ES-I3 (cell line): ENCODE results near the gene RIPOR3.

ENCODE experiments used
- H3K36me3 ChIP-seq: 2 replicates; pipeline ENCODE4 v1.6.1; 2013; ENCODE audit warnings: mild to moderate bottlenecking, low read length, control low read depth, moderate library complexity; ENCODE audit not compliant: insufficient read depth
- H3K4me1 ChIP-seq: 2 replicates; pipeline ENCODE4 v1.6.1; 2013; ENCODE audit warnings: mild to moderate bottlenecking, control low read depth, low read length; ENCODE audit not compliant: insufficient read depth
- H3K9ac ChIP-seq: 2 replicates; pipeline ENCODE4 v1.6.1; 2013; ENCODE audit warnings: low read depth, mild to moderate bottlenecking, low read length, moderate library complexity
- H3K9me3 ChIP-seq: 2 replicates; pipeline ENCODE4 v1.6.1; 2013; ENCODE audit warnings: mild to moderate bottlenecking, low read length, moderate library complexity; ENCODE audit not compliant: control insufficient read depth, insufficient read depth

The RIPOR3 gene

DNA sequence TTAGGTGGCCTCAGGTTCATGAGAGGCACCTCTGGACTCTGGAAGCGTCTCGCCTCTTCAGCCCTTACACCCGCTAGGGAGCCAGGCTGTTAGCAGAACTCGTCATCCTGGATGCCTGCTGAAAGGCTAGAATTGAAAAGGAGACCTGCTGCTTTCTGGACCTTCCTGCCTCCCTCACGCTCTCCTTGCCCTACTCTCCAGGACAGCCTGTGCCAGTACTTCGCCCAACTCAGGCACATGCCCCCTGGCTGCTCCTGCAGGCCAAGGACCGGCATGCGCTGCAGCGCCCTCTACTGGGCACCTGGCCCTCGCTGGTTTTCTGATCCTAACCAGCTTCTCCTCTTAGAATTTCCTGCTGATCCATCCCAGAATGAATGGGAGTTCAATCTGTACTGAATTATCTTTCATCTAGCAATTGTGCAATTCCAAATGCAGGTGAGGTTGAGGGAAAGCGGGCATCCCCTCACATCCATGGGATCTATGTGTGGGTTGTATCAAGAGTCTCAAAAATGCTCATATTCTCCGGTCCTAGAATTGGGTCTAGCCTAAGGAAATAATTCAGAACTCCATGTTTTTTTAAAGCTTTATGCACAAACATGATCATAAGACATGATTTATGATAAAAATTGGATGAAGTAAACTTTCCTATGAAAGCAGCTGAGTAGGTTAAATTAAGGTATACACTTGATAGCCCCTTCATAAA, 103.2 kb downstream of the RIPOR3 start:
- H3K4me1 ChIP-seq: no peaks in the 10 kb centered on the region
- H3K9me3 ChIP-seq: no peaks in the 10 kb centered on the region
- H3K36me3 ChIP-seq: no peaks in the 10 kb centered on the region; the same call in 1 of the 2 replicates
- H3K9ac ChIP-seq: no peak overlapping the region

DNA sequence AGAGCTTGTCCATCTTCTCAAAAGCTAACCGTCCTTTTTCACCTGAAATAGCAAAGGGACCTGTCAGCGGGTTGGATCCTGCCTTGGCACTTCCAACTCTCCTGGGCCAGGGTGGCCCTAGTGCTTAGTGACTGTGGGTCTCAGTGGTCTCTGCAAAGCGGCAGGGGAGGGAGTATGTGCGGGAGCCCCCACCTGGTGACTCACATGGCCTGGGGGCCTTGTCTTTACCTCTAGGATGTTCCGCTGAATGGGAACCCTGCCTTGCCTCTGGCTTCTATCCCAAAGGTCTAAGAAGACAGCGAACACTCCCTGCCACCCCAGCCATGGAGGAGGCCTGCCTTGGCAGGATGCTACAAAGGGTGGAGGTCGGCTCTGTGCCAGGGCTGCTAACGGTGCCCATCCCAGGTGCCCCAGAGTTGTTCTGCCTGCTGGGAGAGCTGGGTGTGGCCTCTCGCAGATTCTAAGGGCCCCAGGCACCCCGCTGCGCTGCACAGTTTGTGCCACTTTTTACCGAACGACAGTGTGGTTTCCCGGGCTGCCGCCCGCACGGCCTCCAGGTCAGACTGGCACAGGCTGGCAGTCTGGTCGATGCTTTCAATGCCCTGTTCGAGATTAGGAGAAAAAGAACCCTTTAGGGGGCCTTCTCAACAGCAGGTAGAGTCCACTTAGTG, 103.9 kb downstream of the RIPOR3 start:
- no peaks in the 10 kb centered on the region for H3K4me1 ChIP-seq
- H3K9ac ChIP-seq: no peak overlapping the region
- no peaks in the 10 kb centered on the region for H3K9me3 ChIP-seq
- H3K36me3 ChIP-seq: no peaks in the 10 kb centered on the region; the same call in 1 of the 2 replicates

DNA sequence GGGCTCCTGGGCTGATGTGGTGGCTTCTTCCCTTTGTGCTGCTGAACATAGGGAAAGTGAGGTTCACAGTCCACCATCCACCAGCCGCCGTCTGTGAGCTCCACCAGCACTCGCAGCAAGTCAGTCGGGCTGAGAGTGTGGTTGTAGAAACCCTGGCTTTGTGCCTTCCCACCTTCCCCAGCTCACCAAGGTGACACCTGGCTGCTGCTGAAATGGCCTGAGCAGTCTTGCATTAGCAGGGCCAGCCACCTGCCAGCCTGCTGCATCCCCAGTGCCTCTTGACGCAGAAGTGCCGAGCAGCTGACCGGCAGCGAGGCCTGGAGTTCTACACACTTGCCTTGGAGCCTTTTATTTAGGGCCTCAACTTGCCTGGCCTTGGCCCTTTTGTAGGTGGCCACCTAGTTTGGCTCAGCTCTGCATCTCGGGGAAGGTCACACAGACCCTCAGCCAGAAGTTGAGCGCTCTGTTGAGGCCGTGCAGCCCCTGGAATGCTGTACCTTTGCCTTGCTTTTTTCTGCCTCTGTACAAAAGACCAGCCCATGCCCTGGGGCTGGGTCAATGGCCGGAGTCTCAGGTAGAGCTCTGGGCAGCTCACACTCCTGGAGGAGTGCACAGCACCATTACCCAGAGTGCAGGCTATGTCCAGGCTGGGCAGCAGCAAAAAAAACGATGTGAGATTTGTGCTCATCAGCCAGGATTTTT, 104.7 kb downstream of the RIPOR3 start:
- H3K9ac ChIP-seq: no peak overlapping the region
- H3K36me3 ChIP-seq: no peaks in the 10 kb centered on the region; the same call in none of the 2 replicates
- H3K9me3 ChIP-seq: no peaks in the 10 kb centered on the region
- H3K4me1 ChIP-seq: no peaks in the 10 kb centered on the region

DNA sequence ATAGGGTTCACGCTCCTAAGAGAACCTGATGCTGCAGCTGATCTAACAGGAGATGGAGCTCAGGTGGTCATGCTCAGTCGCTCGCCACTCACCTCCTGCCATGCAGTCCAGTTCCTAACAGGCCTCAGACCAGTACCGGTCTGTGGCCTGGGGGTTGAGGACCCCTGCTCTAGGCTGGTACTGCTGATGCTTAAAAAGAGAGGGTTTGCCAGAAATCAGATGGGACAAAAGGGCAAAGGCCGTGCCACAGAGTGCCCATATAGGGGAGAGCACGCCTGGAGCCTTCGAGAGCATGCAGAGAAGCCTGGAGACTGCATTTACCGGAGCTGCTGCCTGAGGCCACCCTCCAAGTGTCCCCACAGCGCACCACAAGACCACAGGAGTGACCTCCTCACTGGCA, 105.7 kb downstream of the RIPOR3 start:
- Histone ChIP-seq H3K4me1 (no peaks in the 10 kb centered on the region), H3K9me3 (no peaks in the 10 kb centered on the region), H3K36me3 (peaks cover 6% of the 10 kb centered on the region), H3K9ac (no peak overlapping the region)

DNA sequence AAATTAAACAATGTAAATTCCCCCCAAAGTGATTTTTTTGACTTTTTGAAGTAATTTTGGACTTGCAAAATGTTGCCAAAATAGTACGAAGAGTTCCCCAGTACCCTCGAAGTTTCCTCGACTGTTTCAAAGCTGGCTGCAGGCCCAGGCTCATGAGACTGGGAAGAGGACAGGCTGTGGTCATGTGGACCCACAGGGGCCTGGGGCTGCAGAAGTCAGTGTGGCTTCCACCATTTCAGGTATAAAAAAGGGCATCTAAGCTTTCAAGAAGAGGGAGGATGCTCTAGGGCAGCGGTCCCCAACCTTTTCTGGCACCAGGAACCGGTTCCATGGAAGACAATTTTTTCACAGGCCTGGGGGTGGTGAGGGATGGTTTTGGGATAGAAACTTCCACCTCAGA, 106.1 kb downstream of the RIPOR3 start:
- peaks cover 6% of the 10 kb centered on the region for H3K36me3 ChIP-seq
- H3K4me1 ChIP-seq: no peaks in the 10 kb centered on the region
- no peak overlapping the region for H3K9ac ChIP-seq
- no peaks in the 10 kb centered on the region for H3K9me3 ChIP-seq

DNA sequence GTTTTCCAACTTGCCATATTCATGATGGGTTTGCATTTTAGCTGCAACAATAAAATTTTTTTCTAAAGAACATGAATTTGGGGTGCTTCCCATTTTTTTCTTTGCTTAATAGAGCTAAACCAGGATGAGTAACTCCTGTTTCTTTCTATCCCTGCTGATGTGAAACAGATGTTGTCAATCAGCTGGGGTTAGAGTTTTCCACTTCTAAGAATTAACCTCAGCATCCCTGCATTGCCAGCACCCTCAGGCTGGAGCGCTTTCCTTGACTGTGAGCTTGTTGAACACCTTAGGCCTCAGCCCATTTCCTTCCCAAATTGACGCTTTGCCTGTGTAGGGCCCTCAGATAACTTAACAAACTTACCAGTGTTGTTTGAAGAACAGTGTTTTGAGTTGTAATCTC, 106.7 kb downstream of the RIPOR3 start:
- Histone ChIP-seq H3K36me3 (peaks cover 6% of the 10 kb centered on the region), H3K4me1 (no peaks in the 10 kb centered on the region), H3K9ac (no peak overlapping the region), H3K9me3 (no peaks in the 10 kb centered on the region)

DNA sequence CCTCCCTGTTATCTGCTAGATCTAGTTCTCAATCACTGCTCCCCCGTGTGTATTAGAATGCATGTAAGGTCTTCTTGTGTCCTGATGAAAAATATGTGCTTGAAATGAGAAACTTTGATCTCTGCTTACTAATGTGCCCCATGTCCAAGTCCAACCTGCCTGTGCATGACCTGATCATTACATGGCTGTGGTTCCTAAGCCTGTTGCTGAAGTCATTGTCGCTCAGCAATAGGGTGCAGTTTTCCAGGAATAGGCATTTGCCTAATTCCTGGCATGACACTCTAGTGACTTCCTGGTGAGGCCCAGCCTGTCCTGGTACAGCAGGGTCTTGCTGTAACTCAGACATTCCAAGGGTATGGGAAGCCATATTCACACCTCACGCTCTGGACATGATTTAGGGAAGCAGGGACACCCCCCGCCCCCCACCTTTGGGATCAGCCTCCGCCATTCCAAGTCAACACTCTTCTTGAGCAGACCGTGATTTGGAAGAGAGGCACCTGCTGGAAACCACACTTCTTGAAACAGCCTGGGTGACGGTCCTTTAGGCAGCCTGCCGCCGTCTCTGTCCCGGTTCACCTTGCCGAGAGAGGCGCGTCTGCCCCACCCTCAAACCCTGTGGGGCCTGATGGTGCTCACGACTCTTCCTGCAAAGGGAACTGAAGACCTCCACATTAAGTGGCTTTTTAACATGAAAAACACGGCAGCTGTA, 107.7 kb downstream of the RIPOR3 start:
- Histone ChIP-seq H3K9ac (no peak overlapping the region), H3K9me3 (no peaks in the 10 kb centered on the region), H3K4me1 (no peaks in the 10 kb centered on the region), H3K36me3 (peaks cover 13% of the 10 kb centered on the region)

DNA sequence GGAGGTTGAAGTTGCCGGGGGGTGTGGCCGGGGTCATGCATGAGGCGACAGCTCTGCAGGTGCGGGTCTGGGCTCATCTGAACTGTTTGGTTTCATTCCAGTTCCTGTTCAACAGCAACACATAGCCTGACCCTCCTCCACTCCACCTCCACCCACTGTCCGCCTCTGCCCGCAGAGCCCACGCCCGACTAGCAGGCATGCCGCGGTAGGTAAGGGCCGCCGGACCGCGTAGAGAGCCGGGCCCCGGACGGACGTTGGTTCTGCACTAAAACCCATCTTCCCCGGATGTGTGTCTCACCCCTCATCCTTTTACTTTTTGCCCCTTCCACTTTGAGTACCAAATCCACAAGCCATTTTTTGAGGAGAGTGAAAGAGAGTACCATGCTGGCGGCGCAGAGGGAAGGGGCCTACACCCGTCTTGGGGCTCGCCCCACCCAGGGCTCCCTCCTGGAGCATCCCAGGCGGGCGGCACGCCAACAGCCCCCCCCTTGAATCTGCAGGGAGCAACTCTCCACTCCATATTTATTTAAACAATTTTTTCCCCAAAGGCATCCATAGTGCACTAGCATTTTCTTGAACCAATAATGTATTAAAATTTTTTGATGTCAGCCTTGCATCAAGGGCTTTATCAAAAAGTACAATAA, 108.6 kb downstream of the RIPOR3 start:
- Histone ChIP-seq H3K36me3 (peaks cover 18% of the 10 kb centered on the region), H3K9me3 (no peaks in the 10 kb centered on the region), H3K4me1 (no peaks in the 10 kb centered on the region), H3K9ac (no peak overlapping the region)

DNA sequence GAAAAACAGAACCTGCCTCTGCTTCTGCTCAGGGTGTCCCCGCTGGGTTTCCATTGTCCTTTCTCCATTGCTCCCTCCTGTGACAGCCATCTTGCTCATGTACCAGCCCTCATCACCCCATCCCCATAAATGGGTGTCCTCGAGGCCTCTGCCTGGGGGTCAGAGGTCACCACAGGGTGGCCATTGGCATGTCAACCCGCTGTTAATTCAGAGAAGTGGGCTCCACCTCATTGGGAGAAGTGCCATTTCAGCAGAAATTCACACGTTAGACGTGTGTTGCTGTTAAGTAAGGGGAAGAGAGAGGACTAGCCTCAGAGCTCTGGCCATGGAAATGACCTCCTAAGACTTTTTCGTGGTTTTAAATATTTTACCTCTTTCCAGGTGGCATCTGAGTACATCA, 109.2 kb downstream of the RIPOR3 start:
- Histone ChIP-seq H3K9ac (no peak overlapping the region), H3K9me3 (no peaks in the 10 kb centered on the region), H3K4me1 (no peaks in the 10 kb centered on the region), H3K36me3 (peaks cover 20% of the 10 kb centered on the region)

DNA sequence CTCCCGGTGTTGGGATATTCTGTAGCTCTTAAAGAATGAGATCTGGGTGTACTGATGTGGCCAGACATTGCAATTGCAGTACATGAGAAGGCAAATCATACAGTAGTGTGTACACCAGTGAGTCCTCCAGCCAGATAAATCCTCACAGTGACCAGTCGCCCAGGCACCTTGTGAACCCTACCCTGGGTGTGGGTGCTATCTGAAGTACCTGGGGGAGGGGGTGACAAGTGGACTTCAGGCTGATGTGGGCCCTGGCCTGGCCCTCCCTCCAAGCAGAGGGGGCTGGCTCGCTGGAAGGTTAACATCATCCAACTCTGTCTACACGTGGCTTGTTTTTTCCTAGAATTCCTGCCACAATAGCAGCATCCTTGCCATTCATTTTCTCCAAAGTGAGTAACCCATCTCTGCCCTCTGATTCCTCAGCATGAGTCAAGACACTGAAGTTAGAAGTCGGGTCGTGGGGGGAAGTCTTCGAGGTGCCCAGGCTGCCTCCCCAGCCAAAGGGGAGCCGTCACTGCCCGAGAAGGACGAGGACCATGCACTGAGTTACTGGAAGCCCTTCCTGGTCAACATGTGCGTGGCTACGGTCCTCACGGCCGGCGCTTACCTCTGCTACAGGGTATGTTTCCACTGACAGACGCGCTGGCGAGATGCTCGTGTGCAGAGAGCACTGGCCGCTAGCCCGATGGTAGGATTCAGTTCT, 110.3 kb downstream of the RIPOR3 start:
- peaks cover 20% of the 10 kb centered on the region for H3K36me3 ChIP-seq
- no peaks in the 10 kb centered on the region for H3K4me1 ChIP-seq
- H3K9ac ChIP-seq: no peak overlapping the region
- H3K9me3 ChIP-seq: no peaks in the 10 kb centered on the region

DNA sequence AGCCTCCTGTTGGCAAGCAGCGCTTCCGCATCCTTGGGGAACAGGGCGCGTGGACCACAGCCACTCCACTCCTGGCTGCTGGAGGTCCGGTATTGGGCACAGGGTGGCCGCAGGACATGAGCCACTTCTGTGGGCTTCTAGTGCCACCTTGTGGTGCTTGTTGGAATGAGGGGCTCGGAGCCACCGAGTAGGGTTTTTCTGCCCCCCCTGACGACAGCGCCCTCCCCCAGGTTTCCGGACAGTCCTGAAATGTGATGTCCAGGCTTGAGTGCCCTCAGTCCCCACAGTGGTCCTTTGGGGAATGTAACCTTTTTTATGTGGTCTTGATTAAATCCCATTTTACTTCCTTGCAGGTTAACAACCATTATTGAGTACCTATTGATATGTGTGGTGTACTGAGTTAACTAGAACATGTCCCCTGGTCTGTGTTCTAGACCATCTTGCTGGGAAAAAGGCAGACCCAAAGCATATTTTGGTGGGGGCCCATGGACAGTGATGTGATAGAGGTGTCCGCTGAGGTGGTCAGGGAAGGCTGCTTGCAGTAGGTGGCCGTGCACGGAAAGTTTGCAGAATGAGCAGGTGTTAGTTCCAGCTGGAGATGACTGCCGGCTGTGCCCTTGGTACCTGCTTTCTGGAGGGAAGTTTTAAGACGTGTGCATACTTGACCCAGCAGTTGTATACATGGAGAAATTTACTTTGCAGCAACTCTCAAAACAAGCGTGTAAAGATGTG, 111.2 kb downstream of the RIPOR3 start:
- H3K9me3 ChIP-seq: no peaks in the 10 kb centered on the region
- no peaks in the 10 kb centered on the region for H3K4me1 ChIP-seq
- no peak overlapping the region for H3K9ac ChIP-seq
- peaks cover 20% of the 10 kb centered on the region for H3K36me3 ChIP-seq

DNA sequence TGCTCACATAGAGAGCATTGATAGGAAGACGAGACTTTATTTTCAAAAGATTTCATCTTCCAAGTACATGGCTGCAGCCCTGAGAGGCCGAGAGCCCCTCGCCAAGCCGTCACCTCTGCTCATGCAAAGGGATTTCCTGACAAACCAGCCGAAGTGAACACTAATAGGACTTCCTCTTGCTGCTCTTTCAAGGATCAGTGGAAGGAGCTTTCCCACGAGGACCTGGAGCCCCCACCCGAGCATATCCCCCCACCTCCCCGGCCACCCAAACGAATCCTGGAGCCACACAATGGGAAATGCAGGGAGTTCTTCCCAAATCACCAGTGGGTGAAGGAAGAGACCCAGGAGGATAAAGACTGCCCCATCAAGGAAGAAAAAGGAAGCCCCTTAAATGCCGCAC, 111.8 kb downstream of the RIPOR3 start:
- no peak overlapping the region for H3K9ac ChIP-seq
- peaks cover 23% of the 10 kb centered on the region for H3K36me3 ChIP-seq
- H3K4me1 ChIP-seq: no peaks in the 10 kb centered on the region
- no peaks in the 10 kb centered on the region for H3K9me3 ChIP-seq

DNA sequence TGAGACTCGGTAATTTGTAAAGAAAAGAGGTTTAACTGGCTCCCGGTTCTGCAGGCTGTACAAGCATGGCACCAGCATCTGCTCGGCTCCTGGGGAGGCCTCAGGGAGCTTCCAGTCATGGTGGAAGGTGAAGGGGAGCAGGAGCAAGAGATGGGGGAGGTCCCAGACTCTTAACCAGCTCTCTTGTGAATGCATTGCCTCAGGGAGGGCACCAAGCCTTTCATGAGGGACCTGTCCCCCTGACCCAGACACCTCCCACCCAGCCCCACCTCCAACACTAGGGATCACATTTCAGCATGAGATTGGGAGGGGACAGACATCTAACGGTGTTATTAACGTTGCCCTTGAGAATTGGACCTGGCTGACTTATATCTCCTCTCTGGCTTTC, 112.6 kb downstream of the RIPOR3 start:
- Histone ChIP-seq H3K4me1 (no peaks in the 10 kb centered on the region), H3K9ac (no peak overlapping the region), H3K9me3 (no peaks in the 10 kb centered on the region), H3K36me3 (peaks cover 28% of the 10 kb centered on the region)
